Activated gamma-delta T cell (primary cell): Measurements from ENCODE around the gene C1QTNF7.

ENCODE experiments used
- DNase-seq: peaks from one replicate; lab custom pipeline; 2025; lab: John Stamatoyannopoulos, UW
- total RNA-seq, 2 donors: gene quantifications; one replicate each; lab custom pipeline; 2026; lab: John Stamatoyannopoulos, UW

The C1QTNF7 gene
- total RNA-seq, result 0 reads per million in 2 donors

- DNase-seq, result no peak
Measured at GRCh38 chr4:15427701-15428100, at the start of gene C1QTNF7. C1QTNF7 (plus strand) TSS chr4:15428033; CDS start chr4:15435744, 7,711 bp downstream.

GRCh38 chr4:15378062-15378461, 49.8 kb upstream of the C1QTNF7 start:
- DNase-seq, result no peak

- DNase-seq, result no peak
Measured at GRCh38 chr4:15378493-15378892, 49.3 kb upstream of the C1QTNF7 start.

- no peak for DNase-seq
Measured at GRCh38 chr4:15381806-15382338, 46.0 kb upstream of the C1QTNF7 start.

- no peak for DNase-seq
Measured at GRCh38 chr4:15382669-15383273, 45.1 kb upstream of the C1QTNF7 start.

GRCh38 chr4:15385515-15385914, 42.3 kb upstream of the C1QTNF7 start:
- DNase-seq, result no peak

GRCh38 chr4:15385928-15386327, 41.9 kb upstream of the C1QTNF7 start:
- no peak for DNase-seq

GRCh38 chr4:15390494-15390893, 37.3 kb upstream of the C1QTNF7 start:
- DNase-seq, result no peak

- no peak for DNase-seq
Measured at GRCh38 chr4:15392053-15392805, 35.6 kb upstream of the C1QTNF7 start.

GRCh38 chr4:15395311-15395710, 32.5 kb upstream of the C1QTNF7 start:
- no peak for DNase-seq

GRCh38 chr4:15396157-15396800, 31.6 kb upstream of the C1QTNF7 start:
- DNase-seq, result no peak

GRCh38 chr4:15398001-15398400, 29.8 kb upstream of the C1QTNF7 start:
- no peak for DNase-seq

GRCh38 chr4:15398732-15399131, 29.1 kb upstream of the C1QTNF7 start:
- no peak for DNase-seq

GRCh38 chr4:15400226-15400625, 27.6 kb upstream of the C1QTNF7 start:
- no peak for DNase-seq

GRCh38 chr4:15400981-15401671, 26.7 kb upstream of the C1QTNF7 start:
- DNase-seq, result no peak

GRCh38 chr4:15402146-15402545, 25.7 kb upstream of the C1QTNF7 start:
- no peak for DNase-seq

GRCh38 chr4:15402974-15403373, 24.9 kb upstream of the C1QTNF7 start:
- DNase-seq, result no peak

- DNase-seq, result no peak
Measured at GRCh38 chr4:15405018-15405417, 22.8 kb upstream of the C1QTNF7 start.

- no peak for DNase-seq
Measured at GRCh38 chr4:15410750-15411149, 17.1 kb upstream of the C1QTNF7 start.

GRCh38 chr4:15412461-15412860, 15.4 kb upstream of the C1QTNF7 start:
- no peak for DNase-seq

- no peak for DNase-seq
Measured at GRCh38 chr4:15413010-15413622, 14.7 kb upstream of the C1QTNF7 start.

GRCh38 chr4:15413623-15414019, 14.2 kb upstream of the C1QTNF7 start:
- no peak for DNase-seq
